ENCODE data around the gene ZNF219. TPM values are rescaled to one million over a fixed set of nuclear protein-coding genes. Genes with fewer than 3 reads are reported as not detected.

Gene ZNF219
- total and polyA plus RNA-seq, 2 of the 13 experiments (the other 11 are each of a cell fraction or from before 2014, with no cell fraction given) = 34.5 to 36.6 TPM

DNA sequence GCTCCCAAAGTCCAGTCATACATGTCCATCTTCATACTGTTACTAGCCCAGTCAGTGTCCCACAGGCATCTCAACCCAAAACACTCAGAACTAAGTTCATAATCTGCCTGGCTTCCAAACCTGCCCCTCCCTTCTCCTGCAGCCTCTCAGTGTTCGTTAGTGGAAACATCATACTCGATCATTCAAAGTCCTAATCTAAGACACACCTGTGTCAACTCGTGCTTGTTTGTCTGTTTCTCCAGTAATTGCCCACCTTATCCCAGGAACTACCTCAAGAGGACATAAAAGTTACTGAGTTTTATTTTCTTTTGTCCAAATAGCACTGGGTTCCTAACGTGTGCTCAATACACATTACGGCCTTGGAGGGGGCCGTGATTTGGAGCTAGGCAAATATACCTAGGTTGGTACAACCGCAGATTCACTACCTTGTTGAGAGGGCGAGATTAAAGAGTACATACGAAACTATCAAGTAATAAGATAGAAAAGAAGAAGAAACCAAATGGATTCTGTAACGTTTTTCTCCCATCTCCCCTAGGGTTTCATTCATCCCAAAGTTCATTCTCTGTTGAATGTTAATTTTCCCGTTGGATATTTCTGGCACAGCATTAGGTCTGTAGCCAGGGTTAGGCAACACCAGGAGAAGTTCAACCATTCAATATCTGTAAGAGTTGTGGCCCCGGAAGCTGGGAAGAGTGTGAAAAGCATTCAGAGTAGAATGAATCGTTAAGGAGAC is 37.7 kb downstream of the ZNF219 start (continued):
- TF ChIP-seq AGO2 (optimal IDR thresholded peaks at IDR 0.05; ENCODE audit: low read depth, low read length) = no peak
- TF ChIP-seq, protein P1, sequence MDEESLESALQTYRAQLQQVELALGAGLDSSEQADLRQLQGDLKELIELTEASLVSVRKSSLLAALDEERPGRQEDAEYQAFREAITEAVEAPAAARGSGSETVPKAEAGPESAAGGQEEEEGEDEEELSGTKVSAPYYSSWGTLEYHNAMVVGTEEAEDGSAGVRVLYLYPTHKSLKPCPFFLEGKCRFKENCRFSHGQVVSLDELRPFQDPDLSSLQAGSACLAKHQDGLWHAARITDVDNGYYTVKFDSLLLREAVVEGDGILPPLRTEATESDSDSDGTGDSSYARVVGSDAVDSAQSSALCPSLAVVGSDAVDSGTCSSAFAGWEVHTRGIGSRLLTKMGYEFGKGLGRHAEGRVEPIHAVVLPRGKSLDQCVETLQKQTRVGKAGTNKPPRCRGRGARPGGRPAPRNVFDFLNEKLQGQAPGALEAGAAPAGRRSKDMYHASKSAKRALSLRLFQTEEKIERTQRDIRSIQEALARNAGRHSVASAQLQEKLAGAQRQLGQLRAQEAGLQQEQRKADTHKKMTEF (CRISPR knock-in tag; IDR thresholded peaks at IDR 0.05) = 0 out of 2 replicates have a peak, but pooled peaks have one; percentile 32
- TF ChIP-seq KLF16 (CRISPR knock-in tag; IDR thresholded peaks at IDR 0.05) = 0 out of 4 replicates have a peak, but pooled peaks of 1 of the 2 experiments have one; percentile 43
- 0 out of 2 replicates have a peak, but pooled peaks have one; percentile 48 for TF ChIP-seq POLR2AphosphoS5 (IDR thresholded peaks at IDR 0.05; ENCODE audit: low read depth, low read length)
- TF ChIP-seq NCOA2 (CRISPR knock-in tag; IDR thresholded peaks at IDR 0.05) = peak; percentile 12; the same call in 1 of the 2 replicates
- 0 out of 2 replicates have a peak, but pooled peaks have one; percentile 46 for TF ChIP-seq ZBTB20 (CRISPR knock-in tag; IDR thresholded peaks at IDR 0.05; ENCODE audit: borderline replicate concordance, low read depth)
- no peak for TF ChIP-seq SUZ12 (IDR thresholded peaks at IDR 0.05; ENCODE audit: low read depth, low read length)
- TF ChIP-seq, protein P2, sequence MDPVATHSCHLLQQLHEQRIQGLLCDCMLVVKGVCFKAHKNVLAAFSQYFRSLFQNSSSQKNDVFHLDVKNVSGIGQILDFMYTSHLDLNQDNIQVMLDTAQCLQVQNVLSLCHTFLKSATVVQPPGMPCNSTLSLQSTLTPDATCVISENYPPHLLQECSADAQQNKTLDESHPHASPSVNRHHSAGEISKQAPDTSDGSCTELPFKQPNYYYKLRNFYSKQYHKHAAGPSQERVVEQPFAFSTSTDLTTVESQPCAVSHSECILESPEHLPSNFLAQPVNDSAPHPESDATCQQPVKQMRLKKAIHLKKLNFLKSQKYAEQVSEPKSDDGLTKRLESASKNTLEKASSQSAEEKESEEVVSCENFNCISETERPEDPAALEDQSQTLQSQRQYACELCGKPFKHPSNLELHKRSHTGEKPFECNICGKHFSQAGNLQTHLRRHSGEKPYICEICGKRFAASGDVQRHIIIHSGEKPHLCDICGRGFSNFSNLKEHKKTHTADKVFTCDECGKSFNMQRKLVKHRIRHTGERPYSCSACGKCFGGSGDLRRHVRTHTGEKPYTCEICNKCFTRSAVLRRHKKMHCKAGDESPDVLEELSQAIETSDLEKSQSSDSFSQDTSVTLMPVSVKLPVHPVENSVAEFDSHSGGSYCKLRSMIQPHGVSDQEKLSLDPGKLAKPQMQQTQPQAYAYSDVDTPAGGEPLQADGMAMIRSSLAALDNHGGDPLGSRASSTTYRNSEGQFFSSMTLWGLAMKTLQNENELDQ (CRISPR knock-in tag; IDR thresholded peaks at IDR 0.05; ENCODE audit: borderline replicate concordance) = no peak
- TF ChIP-seq, protein P3, sequence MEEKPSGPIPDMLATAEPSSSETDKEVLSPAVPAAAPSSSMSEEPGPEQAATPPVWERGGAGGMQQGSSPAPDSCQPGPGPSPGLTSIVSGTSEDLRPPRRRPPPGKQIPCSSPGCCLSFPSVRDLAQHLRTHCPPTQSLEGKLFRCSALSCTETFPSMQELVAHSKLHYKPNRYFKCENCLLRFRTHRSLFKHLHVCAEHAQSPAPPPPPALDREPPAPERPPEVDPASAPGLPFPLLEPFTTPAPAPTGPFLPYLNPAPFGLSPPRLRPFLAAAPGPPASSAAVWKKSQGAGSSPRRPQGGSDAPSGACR (CRISPR knock-in tag; IDR thresholded peaks at IDR 0.05) = 0 out of 2 replicates have a peak, but pooled peaks have one; percentile 37
- no peak for TF ChIP-seq JARID2 (CRISPR knock-in tag; IDR thresholded peaks at IDR 0.05; ENCODE audit: insufficient replicate concordance)
- no peak for TF ChIP-seq GATA4 (IDR thresholded peaks at IDR 0.05; ENCODE audit: borderline replicate concordance, low read depth)
- no peak for TF ChIP-seq ZNF577 (CRISPR knock-in tag; IDR thresholded peaks at IDR 0.05; ENCODE audit: borderline replicate concordance, low read depth)
- TF ChIP-seq ZBTB10 (CRISPR knock-in tag; IDR thresholded peaks at IDR 0.05; ENCODE audit: borderline replicate concordance) = no peak
- 0 out of 2 replicates have a peak, but pooled peaks have one; percentile 11 for TF ChIP-seq HMG20B (CRISPR knock-in tag; conservative IDR thresholded peaks at IDR 0.05)
- 0 out of 2 replicates have a peak, but pooled peaks have one; percentile 40 for TF ChIP-seq KDM5A (IDR thresholded peaks at IDR 0.05; ENCODE audit: borderline replicate concordance, low read length)
- no peak for TF ChIP-seq CC2D1A (CRISPR knock-in tag; IDR thresholded peaks at IDR 0.05)
- TF ChIP-seq FOXK1 (CRISPR knock-in tag; IDR thresholded peaks at IDR 0.05; ENCODE audit: borderline replicate concordance, low read depth) = 0 out of 2 replicates have a peak, but pooled peaks have one; percentile 20

Data from HepG2 (cell line).